COR-L47 (cell line): ENCODE measurements around the gene IRAG1.
"Not testable (repeated sequence)": the region's sequence is repeated elsewhere in the genome, so short reads cannot be mapped to it uniquely, and the experiment has no call there.

Experiments used
- DNase-seq: peaks from one replicate; lab custom pipeline; 2025; lab: John Stamatoyannopoulos, UW

IRAG1 gene

DNA sequence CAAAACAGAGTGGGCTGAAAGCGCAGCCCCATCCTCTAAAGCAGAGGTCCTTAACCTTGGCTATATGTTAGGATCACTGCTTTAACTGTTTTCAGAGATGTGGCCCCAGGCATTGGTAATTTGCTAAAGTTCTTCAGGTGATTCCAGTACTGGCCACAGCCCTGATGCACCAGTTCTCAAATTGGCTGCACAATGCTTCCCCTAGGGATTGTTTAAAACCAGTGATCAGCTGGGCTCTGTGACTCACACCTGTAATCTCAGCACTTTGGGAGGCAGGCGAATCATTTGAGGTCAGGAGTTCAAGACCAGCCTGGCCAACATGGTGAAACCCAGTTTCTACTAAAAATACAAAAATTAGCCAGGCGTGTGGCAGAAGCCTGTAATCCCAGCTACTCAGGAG is 8.4 kb upstream of the IRAG1 start:
- DNase-seq = no peak

DNA sequence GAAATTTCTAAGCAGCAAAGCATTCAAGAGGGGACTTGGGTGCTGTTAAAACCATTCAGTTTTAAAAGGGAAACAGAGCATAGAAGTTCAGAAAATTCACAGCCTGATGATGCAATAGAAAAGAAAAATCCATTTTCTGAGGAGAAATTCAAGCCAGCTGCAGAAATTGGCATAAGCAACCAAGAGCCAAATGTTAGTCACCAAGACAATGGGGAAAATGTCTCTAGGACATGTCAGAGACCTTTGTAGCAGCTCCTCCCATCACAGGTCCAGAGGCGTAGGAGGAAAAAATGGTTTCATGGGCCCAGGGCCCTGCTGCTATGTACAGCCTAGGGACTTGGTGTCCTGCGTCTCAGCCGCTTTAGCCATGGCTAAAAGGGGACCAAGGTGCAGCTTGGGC is 5.5 kb upstream of the IRAG1 start:
- no peak for DNase-seq

DNA sequence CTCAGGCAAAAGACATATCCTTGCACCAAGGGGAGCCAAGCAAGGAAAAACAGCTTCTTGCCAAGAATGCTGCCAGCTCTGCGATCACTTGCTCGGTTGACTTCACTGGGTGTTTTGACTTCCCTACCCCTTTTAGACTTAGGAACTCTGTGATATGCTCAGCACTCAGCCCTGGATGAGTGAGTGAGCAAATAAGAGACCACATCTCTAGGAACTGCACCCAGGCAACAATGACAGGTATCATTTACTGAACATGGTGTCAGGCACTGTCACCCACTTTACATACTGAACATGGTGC is 3.7 kb upstream of the IRAG1 start:
- DNase-seq = no peak

DNA sequence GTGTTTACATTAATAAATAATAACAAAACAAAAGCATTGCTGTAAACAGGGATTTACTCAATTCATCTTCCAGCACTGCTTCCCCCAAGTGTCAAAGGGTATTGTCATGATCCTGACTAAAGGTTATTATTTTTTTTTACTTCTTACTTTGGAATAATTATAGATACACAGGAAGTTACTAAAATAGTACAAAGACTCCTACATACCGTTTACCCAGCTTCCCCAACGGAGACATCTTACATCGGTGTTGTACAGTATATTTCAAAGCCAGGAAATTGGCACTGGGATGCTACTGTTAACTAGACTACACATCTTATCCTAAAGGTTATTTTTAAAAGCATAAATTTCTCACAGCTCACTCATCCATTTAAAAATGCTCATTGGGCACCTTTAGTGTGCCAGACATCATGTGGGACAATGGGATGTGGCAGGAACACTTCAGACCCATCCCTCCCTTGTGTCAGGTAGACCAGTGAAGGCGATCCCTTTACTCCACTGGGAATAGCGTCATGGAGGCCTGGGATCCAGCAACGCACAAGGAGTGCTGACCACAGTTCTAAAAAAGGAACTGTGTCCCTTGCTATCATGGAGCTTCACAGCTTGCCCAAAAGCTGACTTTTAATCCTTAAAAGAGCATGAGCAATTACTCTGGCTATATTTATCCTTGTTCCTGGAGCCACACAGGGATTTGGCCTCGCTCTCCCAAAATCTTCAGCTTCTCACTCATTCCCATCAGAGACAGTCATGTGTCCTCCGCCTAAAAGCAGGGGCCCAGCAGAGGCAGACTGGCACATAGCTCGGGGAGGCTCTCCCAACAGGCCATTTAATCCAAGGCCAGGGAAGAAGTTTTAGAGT is 3.1 kb upstream of the IRAG1 start:
- no peak for DNase-seq

DNA sequence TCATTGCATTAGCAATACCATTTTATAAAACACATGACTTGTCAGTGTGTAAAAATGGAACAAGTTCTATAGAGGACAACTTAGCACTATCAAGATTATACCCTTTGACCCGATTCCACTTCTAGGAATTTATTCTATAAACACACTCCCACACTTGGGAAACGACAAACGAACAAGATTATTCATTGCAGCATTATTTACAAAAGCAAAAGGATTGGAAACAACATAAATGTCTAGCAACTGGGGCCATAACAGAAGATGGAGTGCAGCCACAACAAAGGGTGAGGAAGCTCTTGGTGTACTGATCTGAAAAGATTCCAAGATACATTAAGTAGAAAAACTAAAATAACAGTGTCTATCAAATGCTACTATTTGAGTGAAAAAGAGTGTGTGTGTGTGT is 2.3 kb upstream of the IRAG1 start:
- DNase-seq = no peak

DNA sequence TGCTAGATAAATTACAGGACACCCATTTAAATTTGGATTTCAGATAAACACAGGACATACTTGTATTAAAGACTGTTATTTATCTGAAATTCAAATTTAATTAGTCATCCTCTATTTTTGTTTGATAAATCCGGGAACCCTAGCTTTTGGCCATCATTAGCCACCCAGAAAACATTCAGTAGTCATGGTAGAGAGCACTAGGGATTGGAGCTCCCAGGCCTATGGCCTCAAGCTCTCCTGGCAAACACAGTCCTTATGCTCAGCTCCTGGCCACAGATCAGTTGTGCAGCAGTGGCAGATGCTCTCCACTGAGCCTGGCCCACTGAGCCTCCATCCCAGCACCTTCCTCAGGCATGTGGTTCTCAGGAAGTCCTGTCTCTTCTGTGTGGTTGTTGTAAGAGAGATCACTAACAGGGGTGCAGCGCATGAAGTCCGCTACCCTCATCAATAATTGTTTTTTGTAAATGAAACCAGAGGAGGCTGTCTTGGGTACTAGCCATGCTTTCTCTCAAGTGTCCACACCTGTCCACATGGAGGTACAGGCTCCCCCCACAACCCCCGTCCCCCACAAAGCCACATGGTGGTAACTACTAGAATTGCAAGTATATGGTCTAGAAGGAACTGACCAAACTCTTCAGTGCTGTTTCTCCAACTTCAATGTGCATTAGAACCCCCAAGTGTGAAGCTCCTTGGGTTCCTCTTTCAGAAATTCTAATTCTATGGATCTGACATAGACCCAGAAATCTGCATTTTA is 1.1 kb upstream of the IRAG1 start:
- DNase-seq = no peak

DNA sequence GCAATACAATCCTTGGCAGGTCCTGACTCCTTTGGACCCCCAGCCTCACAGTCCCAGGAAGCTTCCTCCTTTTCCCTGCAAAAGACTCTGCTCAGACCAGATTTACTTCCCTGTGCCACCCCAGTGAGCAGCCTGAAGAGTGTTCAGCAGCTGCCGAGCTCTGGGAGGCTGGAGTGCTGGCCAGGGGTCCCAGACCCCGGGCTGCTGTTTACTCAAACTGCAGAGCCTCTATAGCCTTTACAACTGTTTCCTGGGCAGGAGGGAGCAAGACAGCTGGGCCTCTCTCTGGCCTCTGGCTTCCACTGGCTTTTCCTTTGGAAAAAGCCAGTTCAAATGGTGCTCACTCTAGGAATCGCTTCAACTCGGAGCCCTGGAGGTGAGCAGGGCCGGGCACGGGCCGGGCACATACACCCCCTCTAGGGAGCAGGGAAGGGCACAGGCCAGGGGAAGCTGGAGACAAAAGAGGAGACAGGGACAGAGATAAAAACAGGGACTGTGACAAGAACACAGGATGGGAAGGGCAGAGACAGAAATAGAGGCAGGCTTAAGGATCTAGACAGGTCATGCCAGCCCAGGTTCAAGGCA is 932 bp downstream of the IRAG1 start:
- DNase-seq = no peak

DNA sequence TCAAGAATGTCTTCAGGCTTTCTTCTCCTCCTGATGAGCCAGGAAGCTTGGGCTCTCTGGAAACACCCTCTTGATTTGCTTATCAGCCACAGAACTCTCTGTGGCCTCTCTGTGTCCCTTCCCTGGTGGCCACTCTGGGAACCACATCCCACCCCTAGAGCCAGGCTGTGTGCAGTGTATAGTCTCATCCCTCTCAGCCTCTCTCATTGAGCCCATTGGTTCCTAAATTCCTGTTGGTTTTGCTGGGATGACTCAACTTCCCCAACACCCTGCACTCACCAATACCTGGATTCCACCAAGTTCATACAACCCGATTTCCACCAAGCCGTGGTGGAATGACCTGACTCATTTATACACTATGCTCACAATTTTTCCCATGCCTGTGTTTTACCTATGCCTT is 5.2 kb downstream of the IRAG1 start:
- DNase-seq = no peak

DNA sequence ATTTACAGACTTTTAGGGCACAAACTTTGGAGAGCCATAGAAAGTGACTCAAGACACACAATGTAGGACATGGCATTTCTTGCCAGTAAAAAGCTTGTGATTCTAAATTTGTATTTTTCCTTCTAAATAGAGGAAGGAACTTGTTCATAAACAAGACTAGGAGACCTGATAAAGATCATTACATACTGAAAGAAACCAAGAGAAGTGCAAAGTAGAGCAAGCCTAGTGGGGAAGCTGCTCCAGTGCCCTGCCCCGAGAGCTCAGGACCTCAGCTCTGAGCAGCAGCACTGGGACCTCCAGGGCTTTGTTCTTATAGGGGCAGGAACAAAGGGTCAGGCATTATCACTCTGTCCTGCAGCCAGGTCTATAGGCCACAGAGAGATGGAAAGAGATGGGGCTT is 7.2 kb downstream of the IRAG1 start:
- no peak for DNase-seq

DNA sequence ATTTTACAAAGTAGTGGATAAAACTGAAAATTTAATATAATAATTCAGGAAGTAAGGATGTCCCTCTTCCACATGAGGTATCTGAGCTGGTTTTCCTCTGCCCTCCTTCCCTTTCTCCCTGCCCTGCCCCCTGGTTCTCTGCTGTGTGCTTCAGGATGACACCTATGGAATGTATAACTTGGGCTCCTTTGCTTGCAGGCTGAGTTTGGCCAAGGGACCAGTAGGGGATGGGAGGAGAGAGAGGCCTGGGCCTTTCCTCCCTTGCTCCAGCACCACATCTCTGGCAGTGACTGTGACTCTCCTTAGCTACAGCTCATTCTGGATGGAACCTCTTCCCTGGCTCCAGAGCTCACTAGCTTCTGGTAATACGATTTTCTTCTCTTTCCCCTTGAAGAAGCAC is 10.1 kb downstream of the IRAG1 start:
- DNase-seq = no peak

DNA sequence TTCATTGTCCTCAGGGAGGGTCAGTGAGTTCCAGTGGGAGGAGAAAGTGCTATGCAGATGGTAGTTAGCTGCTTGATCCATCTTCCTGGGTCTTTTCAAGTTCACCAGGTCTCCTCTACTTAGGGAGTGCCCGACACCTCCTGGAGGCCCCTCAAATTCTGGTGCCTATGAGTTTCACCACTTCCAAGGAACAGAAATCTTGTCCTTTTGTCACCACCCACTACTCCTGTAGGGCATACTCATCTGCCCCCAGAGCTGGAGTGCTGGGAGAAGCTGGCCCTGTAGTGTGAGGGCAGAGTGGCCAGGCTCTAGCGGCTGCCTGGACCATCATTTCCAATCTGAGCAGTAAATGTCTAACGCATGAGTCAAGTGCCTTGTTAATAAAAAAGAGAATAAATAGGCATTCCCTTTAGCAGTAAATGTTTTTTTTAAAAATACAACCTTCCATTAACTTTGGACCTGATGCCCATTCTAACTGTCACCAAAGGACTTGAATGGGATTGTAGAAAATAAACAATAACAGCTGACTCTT is 12.5 kb downstream of the IRAG1 start:
- no peak for DNase-seq

DNA sequence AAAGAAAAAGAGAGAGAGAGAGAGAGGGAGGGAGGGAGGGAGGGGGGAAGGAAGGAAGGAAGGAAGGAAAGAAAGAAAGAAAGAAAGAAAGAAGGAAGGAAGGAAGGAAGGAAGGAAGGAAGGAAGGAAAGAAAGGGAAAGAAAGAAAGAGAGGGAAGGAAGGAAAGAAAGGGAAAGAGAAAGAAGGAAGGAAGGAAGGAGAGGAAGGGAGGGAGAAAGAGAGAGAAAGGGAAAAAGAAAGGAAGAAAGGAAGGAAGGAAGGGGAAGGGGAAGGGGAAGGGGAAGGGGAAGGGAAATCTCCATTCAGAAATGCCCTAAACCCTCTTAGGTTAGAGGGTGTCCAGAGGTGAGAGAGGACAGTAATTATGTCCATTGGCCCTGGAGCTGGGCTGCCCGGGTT is 13.3 kb downstream of the IRAG1 start:
- not testable (repeated sequence) for DNase-seq

DNA sequence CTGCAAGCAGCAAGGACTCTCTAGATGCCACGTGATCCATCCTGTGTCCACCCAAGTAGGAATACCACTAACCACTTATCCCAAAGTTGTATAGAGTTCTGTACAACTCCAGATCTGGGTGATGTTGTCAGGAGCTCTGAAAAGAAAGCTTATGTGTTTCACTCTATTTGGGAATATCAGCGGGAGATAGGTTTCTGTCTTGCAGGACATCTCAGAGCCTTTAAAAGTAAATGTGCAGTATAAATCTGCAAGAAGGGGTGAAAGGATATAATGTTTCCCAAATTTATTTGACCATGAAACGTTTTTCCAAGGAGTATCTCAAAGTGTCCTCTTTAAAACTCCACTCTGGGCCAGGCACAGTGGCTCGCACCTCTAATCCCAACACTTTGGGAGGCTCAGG is 13.9 kb downstream of the IRAG1 start:
- no peak for DNase-seq

DNA sequence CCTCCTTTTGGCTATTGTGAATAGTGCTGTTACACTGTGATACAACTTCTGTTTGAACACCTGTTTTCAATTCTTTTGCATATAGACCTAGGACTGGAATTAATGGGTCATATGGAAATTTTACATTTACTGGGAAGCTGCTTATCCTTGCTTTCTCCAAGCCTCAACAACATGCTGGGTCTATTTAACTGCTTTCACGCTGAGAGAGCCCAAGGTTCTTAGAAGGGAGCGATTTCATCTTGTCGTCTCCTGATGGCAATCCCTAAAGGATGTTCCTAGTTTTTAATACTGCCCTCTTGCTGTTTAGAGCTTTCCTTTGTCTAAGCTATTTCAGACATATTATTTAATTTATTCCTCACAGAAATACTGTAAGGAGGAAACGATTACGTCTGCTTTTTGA is 15.5 kb downstream of the IRAG1 start:
- no peak for DNase-seq

DNA sequence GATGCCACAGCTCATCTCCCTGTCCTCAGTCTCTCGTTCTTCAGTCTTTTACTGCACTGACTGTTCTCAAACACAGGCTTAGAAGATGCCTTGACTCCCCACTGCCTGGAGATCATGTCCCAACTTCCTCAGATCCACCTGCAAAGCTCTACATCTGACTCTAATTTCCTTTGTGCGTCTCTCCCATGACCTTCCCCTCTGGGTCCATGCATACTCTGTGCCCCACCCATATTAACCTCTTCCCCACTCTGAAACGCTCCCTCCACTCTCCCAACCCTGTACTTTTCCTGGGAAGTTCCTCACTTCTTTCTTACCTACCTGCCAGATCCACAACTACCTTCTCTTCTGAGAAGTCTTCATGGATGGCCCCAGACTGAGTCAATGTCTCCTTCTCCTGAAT is 16.6 kb downstream of the IRAG1 start:
- no peak for DNase-seq

DNA sequence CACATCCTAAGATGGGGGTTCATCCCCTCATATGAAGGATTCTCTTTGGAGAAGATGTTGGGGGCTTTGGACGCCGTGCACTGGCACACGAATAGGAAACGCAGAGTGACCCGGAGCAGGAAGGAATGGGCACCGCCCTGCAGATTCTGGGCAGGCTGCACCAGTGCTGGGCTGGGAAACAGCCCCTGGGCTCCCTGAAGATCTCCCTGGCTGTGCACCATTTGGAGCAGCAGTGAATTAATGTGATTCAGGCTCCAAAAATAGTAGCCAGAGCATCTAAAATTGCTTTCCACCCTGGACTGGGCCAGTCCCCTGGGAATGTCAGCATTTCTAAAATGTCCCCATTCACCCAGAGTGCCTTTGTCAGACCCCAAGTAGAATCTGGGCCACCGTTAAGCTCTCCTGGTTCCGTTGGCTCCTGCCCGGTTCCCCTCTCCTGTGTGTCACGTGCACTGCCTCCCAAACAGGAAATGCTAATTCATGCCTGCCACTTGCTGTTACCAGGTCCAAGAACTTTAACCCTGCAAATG is 18.6 kb downstream of the IRAG1 start:
- no peak for DNase-seq

DNA sequence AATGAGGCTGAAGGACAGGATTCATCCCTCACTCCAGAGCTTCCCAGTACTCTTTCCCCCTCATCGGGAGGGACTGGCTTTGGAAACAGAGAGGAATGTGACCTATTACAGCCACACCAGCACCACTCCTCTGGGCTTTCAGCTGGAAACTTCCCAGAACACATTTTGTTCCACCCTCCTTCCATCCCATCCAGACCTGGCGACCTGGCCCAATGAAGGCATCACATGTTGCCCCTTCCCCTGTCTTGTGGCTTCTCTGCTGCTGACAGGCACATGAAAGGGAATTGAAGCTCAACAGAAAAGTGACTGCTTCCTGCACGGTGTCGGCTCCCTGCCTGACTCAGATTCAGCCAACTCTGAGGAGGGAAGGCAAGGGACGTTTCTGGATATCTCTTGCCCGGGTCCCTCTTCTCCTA is 19.1 kb downstream of the IRAG1 start:
- no peak for DNase-seq

DNA sequence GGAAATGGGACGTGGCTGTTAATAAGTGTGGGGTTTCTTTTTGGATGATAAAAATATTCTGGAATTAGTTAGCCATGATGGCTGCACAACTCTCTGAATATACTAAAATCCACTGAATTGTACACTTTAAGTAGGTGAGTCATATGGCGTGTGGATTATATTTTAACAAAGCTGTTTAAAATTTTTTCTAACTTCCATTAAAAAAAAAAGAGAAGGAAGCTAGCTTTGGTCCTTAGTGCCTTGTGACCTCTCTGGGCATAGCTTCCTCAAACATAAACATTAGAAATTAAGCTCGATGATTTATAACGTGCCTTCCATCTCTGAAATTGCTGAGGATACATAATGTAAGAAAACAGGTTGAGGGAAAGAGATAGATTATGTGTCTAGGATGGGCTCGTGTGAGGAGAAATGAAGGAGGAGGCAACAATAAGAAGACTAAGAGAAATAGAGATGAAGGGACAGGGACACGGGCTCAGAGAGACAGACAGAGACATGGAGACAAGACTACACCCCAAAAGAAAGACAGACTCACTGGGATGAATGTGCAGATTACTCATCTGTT is 20.0 kb downstream of the IRAG1 start:
- no peak for DNase-seq

DNA sequence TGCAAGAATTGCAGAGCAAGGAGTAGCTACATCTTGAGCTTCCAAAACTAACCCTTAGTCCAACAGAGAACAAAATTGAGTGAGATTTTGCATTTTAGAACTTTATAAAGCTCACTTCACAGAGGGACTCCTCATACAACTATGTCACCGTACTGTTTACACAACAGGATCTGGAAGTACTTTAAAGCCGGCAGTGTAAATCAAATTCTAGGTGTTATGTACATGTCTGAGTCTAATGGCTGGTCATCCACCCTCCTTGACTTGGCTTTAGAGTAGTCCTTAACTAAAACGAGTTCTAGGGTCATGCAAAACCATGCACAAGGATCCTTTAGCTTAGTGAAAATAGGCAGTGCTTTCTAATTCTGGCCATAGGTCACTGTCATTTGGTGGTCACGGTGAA is 23.5 kb downstream of the IRAG1 start:
- no peak for DNase-seq

DNA sequence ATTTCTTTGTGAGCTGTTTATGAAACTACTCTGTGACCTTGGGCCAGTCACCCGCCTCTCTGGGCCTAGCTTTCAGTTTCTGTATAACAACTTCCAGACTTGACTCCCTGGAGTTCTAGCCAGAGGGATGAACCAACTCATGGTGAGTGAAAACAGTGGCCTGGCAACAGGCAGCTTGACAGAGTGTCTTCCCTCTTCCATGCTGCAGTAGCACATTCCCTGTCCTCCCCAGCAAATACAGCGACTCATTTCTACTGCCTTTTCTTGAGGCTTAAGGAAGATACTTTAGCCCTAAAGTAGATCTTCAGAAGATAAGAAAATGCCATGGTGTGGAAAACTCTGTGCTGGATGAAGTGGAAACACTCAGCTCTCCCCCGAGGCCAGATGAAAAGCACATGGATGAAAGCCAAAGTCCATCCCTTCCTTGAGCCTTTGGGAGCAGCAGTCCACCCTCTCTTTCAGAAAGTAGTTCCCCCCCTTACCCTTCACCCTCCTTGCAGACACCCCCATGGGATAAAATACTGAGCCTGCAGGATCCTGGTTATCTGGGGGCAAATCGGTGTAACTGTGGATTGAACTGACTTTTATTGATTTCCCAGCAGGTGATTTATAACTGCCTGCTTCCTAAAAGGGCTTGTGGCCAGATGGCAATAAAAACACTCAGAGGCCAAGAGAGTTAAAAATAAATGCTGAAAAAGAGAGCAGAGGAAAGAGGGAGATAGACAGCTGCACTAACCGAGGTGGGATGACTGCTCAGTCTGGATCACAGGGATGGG is 24.1 kb downstream of the IRAG1 start:
- DNase-seq = no peak

DNA sequence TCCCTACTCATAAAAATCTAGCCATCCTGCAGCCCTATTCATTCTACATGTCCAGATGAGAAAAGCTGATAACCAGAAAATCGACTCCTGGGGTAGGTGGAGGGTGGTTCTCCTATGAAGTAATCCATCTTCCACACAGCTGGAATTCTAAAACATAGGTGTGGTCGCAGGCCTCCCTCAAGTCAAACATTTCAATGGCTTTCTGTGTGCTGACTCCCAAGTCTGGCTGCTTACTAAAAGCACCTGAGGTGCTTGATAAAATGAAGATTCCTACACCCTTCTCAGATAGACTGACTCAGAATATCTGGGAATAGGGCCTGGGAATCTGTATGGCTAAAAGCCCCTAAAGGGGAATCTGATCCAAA is 26.1 kb downstream of the IRAG1 start:
- DNase-seq = no peak
